Measurements from ENCODE around the gene C20orf141. TPM values are rescaled to one million over a fixed set of nuclear protein-coding genes. Genes with fewer than 3 reads are reported as not detected.

Gene C20orf141
- total RNA-seq, 1 experiment from 2014 or later = not detected

DNA sequence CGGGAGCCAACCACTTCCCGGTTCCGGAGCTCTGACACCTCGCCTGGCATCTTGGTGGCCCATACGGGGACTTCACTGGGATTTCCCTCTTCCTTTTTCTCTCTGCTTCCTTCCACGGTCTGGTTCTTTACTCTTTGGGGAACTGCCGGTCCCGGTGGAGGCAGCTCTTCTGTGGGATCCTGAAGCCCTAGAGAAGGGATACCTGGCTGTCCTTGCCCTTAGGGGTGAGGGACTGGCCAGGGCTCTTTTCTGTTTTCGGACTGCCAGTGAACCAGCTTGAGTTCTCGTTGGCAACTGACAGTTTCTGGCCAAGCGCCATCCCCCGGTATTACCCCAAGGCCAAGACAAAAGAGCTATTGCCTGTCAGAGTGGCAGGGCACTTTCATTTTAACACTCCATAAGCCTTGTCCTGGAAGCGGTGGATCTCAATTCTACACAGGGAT lies 13.5 kb upstream of the C20orf141 start:
- no CpG with 5 or more reads among the region's 13 CpGs for WGBS (ENCODE audit: extremely low coverage, insufficient read length, low lambda C conversion rate)
- peaks cover 51% of the 10 kb centered on the region for H3K27me3 Mint-ChIP-seq (ENCODE audit: low read depth)

More for the DNA sequence above, 13.5 kb upstream of the C20orf141 start:
- H3K56ac ChIP-seq (ENCODE audit: insufficient read length, low read depth, low read length) = no peak overlapping the region
- Mint-ChIP-seq H3K9me3 (no peaks in the 10 kb centered on the region; a peak in 1 of 5 replicates), H3K36me3 (ENCODE audit: insufficient read depth in 1 of 3, low read depth in 3 of 3) (peaks cover 16 to 38% (median 23%) of the 10 kb centered on the region in 3 experiments), H3K4me1 (peaks cover 36 to 42% of the 10 kb centered on the region in 2 experiments), H3K4me3 (peak overlapping the region; percentile 82 to 95), H3K27ac (no peak overlapping the region)
- H3K23me2 ChIP-seq (ENCODE audit: insufficient read length, low read depth, low read length, poor library complexity, severe bottlenecking) = peaks cover 7% of the 10 kb centered on the region
- H4K91ac ChIP-seq (ENCODE audit: insufficient read length, low read depth, low read length) = no peak overlapping the region
- H2BK120ac ChIP-seq (ENCODE audit: low read depth, low read length, poor library complexity, severe bottlenecking) = no peak overlapping the region
- H2AFZ ChIP-seq (ENCODE audit: low read length) = peak overlapping the region; percentile 56
- no peak overlapping the region for H4K5ac ChIP-seq (ENCODE audit: insufficient read length, low read depth, low read length)
- peaks cover 40% of the 10 kb centered on the region for H3K27me3 ChIP-seq (ENCODE audit: insufficient read depth, low read length)
- no peak overlapping the region for H3K18ac ChIP-seq (ENCODE audit: insufficient read length, low read depth, low read length)
- H3K14ac ChIP-seq (ENCODE audit: insufficient read depth, low read length) = no peak overlapping the region
- no peaks in the 10 kb centered on the region for H3K79me2 ChIP-seq (ENCODE audit: insufficient read depth, low read length)
- H2AK5ac ChIP-seq (ENCODE audit: insufficient read length, low read length) = no peak overlapping the region
- no peaks in the 10 kb centered on the region for H4K20me1 ChIP-seq (ENCODE audit: control insufficient read depth, insufficient read depth, insufficient read length)
- no peak overlapping the region for H3K23ac ChIP-seq (ENCODE audit: insufficient read length, low read depth, low read length)
- peaks cover 5% of the 10 kb centered on the region; the same call in 1 of the 2 replicates for H3K4me1 ChIP-seq (ENCODE audit: insufficient read depth, low read length)
- H3K9me3 ChIP-seq (ENCODE audit: control insufficient read depth, low read depth, low read length) = no peaks in the 10 kb centered on the region
- TF ChIP-seq CTCF (conservative IDR thresholded peaks at IDR 0.05) = no peak
- no peak overlapping the region for H2BK12ac ChIP-seq (ENCODE audit: insufficient read length, low read depth, low read length)
- H4K8ac ChIP-seq (replicated peaks; ENCODE audit: insufficient read length, low read depth, low read length) = no peak overlapping the region
- DNase-seq = peak; percentile 31
- H3K79me1 ChIP-seq (ENCODE audit: insufficient read depth, low read depth, low read length, poor library complexity, severe bottlenecking) = no peaks in the 10 kb centered on the region
- H3K9ac ChIP-seq (ENCODE audit: extremely low read depth, insufficient read length, low read length) = no peak overlapping the region
- H2BK5ac ChIP-seq (ENCODE audit: insufficient read length, low read length) = no peak overlapping the region
- H2BK20ac ChIP-seq (ENCODE audit: low read depth, low read length, poor library complexity, severe bottlenecking) = no peak overlapping the region
- peak overlapping the region; percentile 72 for H3K4me2 ChIP-seq (ENCODE audit: insufficient read depth, insufficient read length, low read length)
- no peak overlapping the region for H3T11ph ChIP-seq (ENCODE audit: low read length)
- no peak overlapping the region for H3K27ac ChIP-seq (ENCODE audit: insufficient read length, low read depth, low read length)
- H3K4ac ChIP-seq (ENCODE audit: low read depth, low read length) = no peak overlapping the region
- H2BK15ac ChIP-seq (ENCODE audit: low read depth, low read length) = no peak overlapping the region
